ENCODE measurements around the gene CYP3A5.

CYP3A5 gene

DNA sequence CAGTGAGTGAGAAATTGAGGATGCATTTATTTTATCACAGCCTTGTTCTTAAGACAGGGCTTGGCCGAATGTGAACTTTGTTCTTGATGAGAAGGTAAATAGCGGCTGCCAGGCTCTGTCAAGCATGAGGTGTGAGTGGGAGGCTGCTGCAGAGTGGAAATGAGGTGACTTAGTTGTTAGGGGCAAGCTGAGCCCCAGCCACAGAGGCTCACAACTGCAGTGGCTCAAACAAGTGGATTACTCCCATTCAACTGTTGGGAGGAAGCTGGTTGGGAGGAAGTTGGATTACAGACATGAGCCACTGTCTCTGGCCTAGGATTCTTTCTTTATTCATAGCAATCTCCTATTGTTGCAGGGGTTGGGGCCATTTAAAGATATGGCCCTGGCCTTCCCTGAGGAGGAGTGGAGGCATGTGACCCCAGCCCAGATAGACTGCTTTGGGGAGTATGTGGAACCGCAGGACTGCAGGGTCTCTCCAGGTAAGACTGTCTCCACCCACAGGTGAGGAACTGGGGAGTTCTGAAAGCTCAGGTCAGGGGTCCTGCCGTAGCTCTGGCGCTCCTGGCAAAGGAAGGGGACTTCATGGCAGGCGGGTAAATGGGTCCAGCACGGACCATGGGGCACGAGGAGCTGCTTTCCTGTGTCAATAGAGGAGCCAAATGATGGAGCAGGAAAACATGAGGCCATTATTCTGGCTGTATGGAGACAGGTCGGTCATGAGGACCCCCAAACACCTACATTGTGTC lies 55.9 kb downstream of the CYP3A5 start:
- TF ChIP-seq YY1 (IDR thresholded peaks at IDR 0.05; ENCODE audit: low read depth) (no peak), CEBPB (IDR thresholded peaks at IDR 0.05) (no peak), TCF12 (IDR thresholded peaks at IDR 0.05; ENCODE audit: low read depth) (no peak), NFIC (IDR thresholded peaks at IDR 0.05) (no peak), FOXM1 (IDR thresholded peaks at IDR 0.05; ENCODE audit: borderline replicate concordance, low read depth) (no peak), RAD21 (IDR thresholded peaks at IDR 0.05; ENCODE audit: low read depth) (no peak), ZBTB7A (IDR thresholded peaks at IDR 0.05; ENCODE audit: low read depth) (no peak), EGR1 (IDR thresholded peaks at IDR 0.05) (no peak), EP300 (IDR thresholded peaks at IDR 0.05; ENCODE audit: borderline replicate concordance) (no peak), TEAD4 (IDR thresholded peaks at IDR 0.05) (no peak), CREB1 (IDR thresholded peaks at IDR 0.05; ENCODE audit: low read depth) (no peak), REST (IDR thresholded peaks at IDR 0.05; ENCODE audit: low read depth) (no peak), TAF1 (IDR thresholded peaks at IDR 0.05; ENCODE audit: low read depth) (no peak)
- TF ChIP-seq, protein P1, sequence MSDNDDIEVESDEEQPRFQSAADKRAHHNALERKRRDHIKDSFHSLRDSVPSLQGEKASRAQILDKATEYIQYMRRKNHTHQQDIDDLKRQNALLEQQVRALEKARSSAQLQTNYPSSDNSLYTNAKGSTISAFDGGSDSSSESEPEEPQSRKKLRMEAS (IDR thresholded peaks at IDR 0.05), result no peak
- TF ChIP-seq, protein P2, sequence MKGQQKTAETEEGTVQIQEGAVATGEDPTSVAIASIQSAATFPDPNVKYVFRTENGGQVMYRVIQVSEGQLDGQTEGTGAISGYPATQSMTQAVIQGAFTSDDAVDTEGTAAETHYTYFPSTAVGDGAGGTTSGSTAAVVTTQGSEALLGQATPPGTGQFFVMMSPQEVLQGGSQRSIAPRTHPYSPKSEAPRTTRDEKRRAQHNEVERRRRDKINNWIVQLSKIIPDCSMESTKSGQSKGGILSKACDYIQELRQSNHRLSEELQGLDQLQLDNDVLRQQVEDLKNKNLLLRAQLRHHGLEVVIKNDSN (IDR thresholded peaks at IDR 0.05), result no peak

- TF ChIP-seq TCF12 (IDR thresholded peaks at IDR 0.05; ENCODE audit: low read depth) (no peak), ZBTB7A (IDR thresholded peaks at IDR 0.05; ENCODE audit: low read depth) (no peak), EGR1 (IDR thresholded peaks at IDR 0.05) (no peak), RAD21 (IDR thresholded peaks at IDR 0.05; ENCODE audit: low read depth) (no peak), FOXM1 (IDR thresholded peaks at IDR 0.05; ENCODE audit: borderline replicate concordance, low read depth) (no peak), YY1 (IDR thresholded peaks at IDR 0.05; ENCODE audit: low read depth) (no peak), CREB1 (IDR thresholded peaks at IDR 0.05; ENCODE audit: low read depth) (no peak), REST (IDR thresholded peaks at IDR 0.05; ENCODE audit: low read depth) (no peak)
- TF ChIP-seq, protein P2 (IDR thresholded peaks at IDR 0.05), result no peak
- TF ChIP-seq, protein P1 (IDR thresholded peaks at IDR 0.05), result no peak
These were observed 56.6 kb downstream of the CYP3A5 start for GRCh38 chr7:99623091-99623693.

DNA sequence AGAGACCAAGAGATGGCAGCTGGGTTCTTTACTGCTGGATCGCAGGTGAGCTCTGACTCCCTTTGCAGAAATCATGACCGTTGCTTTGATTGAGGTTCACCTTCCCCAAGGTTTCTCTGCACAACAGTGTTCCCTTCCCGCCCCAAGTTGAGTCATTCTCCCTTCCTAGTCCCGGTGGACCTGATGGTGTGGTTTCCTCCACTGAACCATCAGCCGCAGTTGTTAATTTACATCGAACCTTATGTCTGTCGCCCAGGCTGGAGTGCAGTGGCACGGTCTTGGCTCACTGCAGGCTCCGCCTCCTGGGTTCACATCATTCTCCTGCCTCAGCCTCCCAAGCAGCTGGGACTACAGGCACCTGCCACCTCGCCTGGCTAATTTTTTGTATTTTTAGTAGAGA lies 57.2 kb downstream of the CYP3A5 start:
- no peak for TF ChIP-seq CEBPB (IDR thresholded peaks at IDR 0.05)
- TF ChIP-seq, protein P1 (IDR thresholded peaks at IDR 0.05), result no peak
- no peak for TF ChIP-seq EGR1 (IDR thresholded peaks at IDR 0.05)
- TF ChIP-seq ZBTB7A (IDR thresholded peaks at IDR 0.05; ENCODE audit: low read depth), result no peak
- TF ChIP-seq YY1 (IDR thresholded peaks at IDR 0.05; ENCODE audit: low read depth), result no peak
- no peak for TF ChIP-seq REST (IDR thresholded peaks at IDR 0.05; ENCODE audit: low read depth)
- no peak for TF ChIP-seq FOXM1 (IDR thresholded peaks at IDR 0.05; ENCODE audit: borderline replicate concordance, low read depth)
- no peak for TF ChIP-seq TEAD4 (IDR thresholded peaks at IDR 0.05)
- no peak for TF ChIP-seq CREB1 (IDR thresholded peaks at IDR 0.05; ENCODE audit: low read depth)
- no peak for TF ChIP-seq NFIC (IDR thresholded peaks at IDR 0.05)
- no peak for TF ChIP-seq TCF12 (IDR thresholded peaks at IDR 0.05; ENCODE audit: low read depth)
- TF ChIP-seq RAD21 (IDR thresholded peaks at IDR 0.05; ENCODE audit: low read depth), result no peak
- no peak for TF ChIP-seq EP300 (IDR thresholded peaks at IDR 0.05; ENCODE audit: borderline replicate concordance)
- TF ChIP-seq TAF1 (IDR thresholded peaks at IDR 0.05; ENCODE audit: low read depth), result no peak
- TF ChIP-seq, protein P2 (IDR thresholded peaks at IDR 0.05), result no peak

Measured in Ishikawa (cell line).